OCI-LY1 (cell line): ENCODE measurements around the gene COMT.

Experiments used
- H2AFZ ChIP-seq: fragments of 200-600 bp; sonication (generic), shearing (Covaris generic); 2 replicates; pipeline ENCODE4 v1.6.0; 2014; ENCODE audit warnings: antibody characterized with exemption, mild to moderate bottlenecking, low read length
- H3F3A ChIP-seq: fragments of 200-600 bp; sonication (generic), shearing (Covaris generic); 2 replicates; pipeline ENCODE4 v1.6.0; 2014; ENCODE audit warnings: mild to moderate bottlenecking, antibody characterized with exemption, low read length, moderate library complexity; ENCODE audit not compliant: insufficient read depth
- H3K27ac ChIP-seq: fragments of 200-600 bp; sonication (generic); 2 replicates; pipeline ENCODE4 v1.5.1; 2014; ENCODE audit warnings: low read length, mixed run types, mild to moderate bottlenecking, low read depth; ENCODE audit not compliant: poor library complexity, severe bottlenecking
- H3K27me3 ChIP-seq: fragments of 200-600 bp; sonication (generic); 2 replicates; pipeline ENCODE4 v1.6.0; 2014; ENCODE audit warnings: antibody characterized with exemption, mild to moderate bottlenecking, low read length, moderate library complexity; ENCODE audit not compliant: insufficient read depth
- H3K36me3 ChIP-seq: fragments of 200-600 bp; sonication (generic); 2 replicates; pipeline ENCODE4 v1.6.1; 2014; ENCODE audit warnings: mild to moderate bottlenecking, antibody characterized with exemption, low read length, moderate library complexity, mixed read lengths; ENCODE audit not compliant: insufficient read depth
- H3K4me1 ChIP-seq: fragments of 200-600 bp; sonication (generic); 2 replicates; pipeline ENCODE4 v1.5.1; 2014; ENCODE audit warnings: mild to moderate bottlenecking, low read length, moderate library complexity; ENCODE audit not compliant: insufficient read depth, severe bottlenecking
- H3K4me2 ChIP-seq: fragments of 200-600 bp; sonication (generic), shearing (Covaris generic); 2 replicates; pipeline ENCODE4 v1.6.1; 2014; ENCODE audit warnings: low read length
- H3K4me3 ChIP-seq: fragments of 200-600 bp; sonication (generic); 2 replicates; pipeline ENCODE4 v1.5.1; 2014; ENCODE audit warnings: low read length, low read depth, mild to moderate bottlenecking, mixed read lengths; ENCODE audit not compliant: poor library complexity, severe bottlenecking
- H3K79me2 ChIP-seq: fragments of 200-600 bp; shearing (Covaris generic); 2 replicates; pipeline ENCODE4 v1.6.1; 2016; ENCODE audit warnings: mixed run types, low read length, mixed read lengths; ENCODE audit not compliant: insufficient read depth
- H3K9ac ChIP-seq: fragments of 200-600 bp; sonication (generic), shearing (Covaris generic); 2 replicates; pipeline ENCODE4 v1.6.1; 2014; ENCODE audit warnings: mild to moderate bottlenecking, low read length, mixed read lengths
- H3K9me2 ChIP-seq: fragments of 200-600 bp; sonication (generic), shearing (Covaris generic); 2 replicates; pipeline ENCODE4 v1.6.1; 2014; ENCODE audit warnings: low read depth, mild to moderate bottlenecking, low read length, mixed read lengths
- H3K9me3 ChIP-seq: fragments of 200-600 bp; shearing (Covaris generic); 2 replicates; pipeline ENCODE4 v1.6.1; 2014; ENCODE audit warnings: low read length, mixed read lengths
- H4K20me1 ChIP-seq: fragments of 200-600 bp; sonication (generic), shearing (Covaris generic); 2 replicates; pipeline ENCODE4 v1.6.0; 2016; ENCODE audit warnings: mild to moderate bottlenecking, low read length; ENCODE audit not compliant: insufficient read depth
- CTCF ChIP-seq: fragments of 200-600 bp; sonication (generic), shearing (Covaris generic); IDR thresholded peaks from 2 replicates; pipeline ENCODE4 v1.5.1; 2017; ENCODE audit warnings: mild to moderate bottlenecking, antibody characterized with exemption, low read length, moderate library complexity, mixed read lengths
- EZH2 ChIP-seq: fragments of 200-600 bp; sonication (generic), shearing (Covaris generic); IDR thresholded peaks from 2 replicates; pipeline ENCODE4 v1.8.0; 2017; ENCODE audit warnings: borderline replicate concordance, mixed run types, mild to moderate bottlenecking, antibody characterized with exemption, low read length, moderate library complexity, mixed read lengths

COMT gene

GRCh38 chr22:19979712-19980493 lies 38.3 kb downstream of the COMT start:
- Histone ChIP-seq H3K9me2 (no peaks in the 10 kb centered on the region), H3K79me2 (no peaks in the 10 kb centered on the region), H2AFZ (no peak overlapping the region), H3K9ac (no peak overlapping the region), H3K27me3 (peaks cover 3% of the 10 kb centered on the region; the same call in 1 of the 2 replicates), H3F3A (no peaks in the 10 kb centered on the region), H4K20me1 (no peaks in the 10 kb centered on the region), H3K9me3 (no peaks in the 10 kb centered on the region), H3K27ac (no peak overlapping the region), H3K4me3 (no peak overlapping the region), H3K4me1 (peaks cover 3% of the 10 kb centered on the region), H3K36me3 (no peaks in the 10 kb centered on the region), H3K4me2 (no peak overlapping the region)
- no peak for TF ChIP-seq CTCF

- H4K20me1 ChIP-seq: no peaks in the 10 kb centered on the region
- no peaks in the 10 kb centered on the region for H3K9me3 ChIP-seq
- H3K4me1 ChIP-seq: no peaks in the 10 kb centered on the region
- no peaks in the 10 kb centered on the region for H3K79me2 ChIP-seq
- H3K27ac ChIP-seq: no peak overlapping the region
- no peaks in the 10 kb centered on the region for H3K36me3 ChIP-seq
- H3K27me3 ChIP-seq: peaks cover 3% of the 10 kb centered on the region; the same call in 1 of the 2 replicates
- H3F3A ChIP-seq: no peaks in the 10 kb centered on the region
- no peak overlapping the region for H2AFZ ChIP-seq
- H3K4me3 ChIP-seq: no peak overlapping the region
- no peaks in the 10 kb centered on the region for H3K9me2 ChIP-seq
- H3K4me2 ChIP-seq: no peak overlapping the region
- TF ChIP-seq EZH2: no peak
- TF ChIP-seq CTCF: no peak
- no peak overlapping the region for H3K9ac ChIP-seq
Observed at GRCh38 chr22:19980766-19981165, 39.2 kb downstream of the COMT start.

- Histone ChIP-seq H3K4me1 (peaks cover 4% of the 10 kb centered on the region), H3K9me3 (no peaks in the 10 kb centered on the region), H3K27me3 (peaks cover 2% of the 10 kb centered on the region; the same call in 1 of the 2 replicates), H3K79me2 (no peaks in the 10 kb centered on the region), H3K9me2 (no peaks in the 10 kb centered on the region), H4K20me1 (no peaks in the 10 kb centered on the region), H2AFZ (no peak overlapping the region), H3K4me2 (no peak overlapping the region), H3K9ac (no peak overlapping the region), H3K4me3 (no peak overlapping the region), H3K27ac (no peak overlapping the region), H3F3A (no peaks in the 10 kb centered on the region), H3K36me3 (no peaks in the 10 kb centered on the region)
- no peak for TF ChIP-seq CTCF
- no peak for TF ChIP-seq EZH2
Observed at GRCh38 chr22:19981171-19981960, 39.8 kb downstream of the COMT start.
